ENCODE measurements around the gene GFM1.

The GFM1 gene

DNA sequence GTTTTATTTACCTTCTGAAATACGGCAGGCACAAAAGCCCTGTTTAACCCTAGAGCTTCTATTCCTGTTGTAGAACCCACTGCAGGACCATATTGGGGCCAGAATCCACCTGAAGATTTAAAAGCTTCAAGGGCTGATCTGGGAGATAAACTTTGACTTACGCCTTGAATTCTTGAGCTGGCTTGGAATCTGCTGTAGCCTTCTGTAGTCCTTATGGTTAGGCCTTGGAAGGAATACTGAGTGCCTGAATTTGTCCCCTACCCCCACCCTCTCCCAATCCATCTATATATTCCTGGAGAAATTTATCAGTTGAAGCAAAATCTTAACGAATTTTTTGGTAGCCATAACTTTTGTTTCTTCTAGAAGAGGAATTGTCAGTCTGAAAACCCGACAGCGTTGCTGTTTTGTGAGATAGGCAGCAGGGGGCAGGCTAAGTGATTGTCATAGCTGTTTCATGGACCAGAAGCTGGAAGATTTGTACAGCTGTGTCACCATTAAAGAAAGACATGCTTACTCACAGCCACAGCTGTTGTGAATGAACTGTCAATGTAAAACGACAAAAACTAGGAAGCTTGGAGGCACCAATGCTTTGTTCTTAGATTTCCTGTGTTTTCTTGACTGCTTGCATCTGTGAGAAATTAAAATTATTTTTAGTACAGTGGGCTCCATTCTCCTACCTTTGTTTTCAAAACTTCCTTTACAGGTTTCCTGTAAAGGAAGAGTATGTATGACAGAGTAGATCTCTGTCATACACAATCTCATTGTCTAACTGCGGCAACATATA, 15.3 kb downstream of the GFM1 start:
- Mint-ChIP-seq H3K27ac (peak overlapping the region; percentile 4), H3K27me3 (ENCODE audit: low read depth) (no peaks in the 10 kb centered on the region), H3K36me3 (ENCODE audit: low read depth) (peaks cover 29% of the 10 kb centered on the region), H3K4me3 (no peak overlapping the region), H3K9me3 (no peaks in the 10 kb centered on the region), H3K4me1 (ENCODE audit: low read depth) (peaks cover 9% of the 10 kb centered on the region)
- DNase-seq (ENCODE audit: low spot score): peak; percentile 27

DNA sequence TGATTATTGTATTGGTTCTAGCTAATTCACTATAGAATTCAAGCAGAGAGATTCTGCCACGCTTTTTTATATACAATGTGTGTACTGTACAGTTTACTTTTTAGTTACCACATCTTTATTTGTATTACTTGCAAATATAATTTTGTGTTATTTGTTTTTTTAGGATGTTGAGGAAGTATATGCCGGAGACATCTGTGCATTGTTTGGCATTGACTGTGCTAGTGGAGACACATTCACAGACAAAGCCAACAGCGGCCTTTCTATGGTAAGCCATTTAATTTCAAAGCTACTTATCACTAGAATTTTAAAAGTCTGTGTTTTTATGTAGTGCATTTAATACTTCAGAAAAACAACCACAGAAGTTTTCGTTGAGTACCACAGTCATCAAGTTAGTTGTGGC, 16.4 kb downstream of the GFM1 start:
- no peak overlapping the region for H3K27ac Mint-ChIP-seq
- peaks cover 30% of the 10 kb centered on the region for H3K36me3 Mint-ChIP-seq (ENCODE audit: low read depth)
- no peak for DNase-seq (ENCODE audit: low spot score)
- H3K27me3 Mint-ChIP-seq (ENCODE audit: low read depth): no peaks in the 10 kb centered on the region
- H3K4me3 Mint-ChIP-seq: no peak overlapping the region
- H3K4me1 Mint-ChIP-seq (ENCODE audit: low read depth): peaks cover 9% of the 10 kb centered on the region
- no peaks in the 10 kb centered on the region for H3K9me3 Mint-ChIP-seq

DNA sequence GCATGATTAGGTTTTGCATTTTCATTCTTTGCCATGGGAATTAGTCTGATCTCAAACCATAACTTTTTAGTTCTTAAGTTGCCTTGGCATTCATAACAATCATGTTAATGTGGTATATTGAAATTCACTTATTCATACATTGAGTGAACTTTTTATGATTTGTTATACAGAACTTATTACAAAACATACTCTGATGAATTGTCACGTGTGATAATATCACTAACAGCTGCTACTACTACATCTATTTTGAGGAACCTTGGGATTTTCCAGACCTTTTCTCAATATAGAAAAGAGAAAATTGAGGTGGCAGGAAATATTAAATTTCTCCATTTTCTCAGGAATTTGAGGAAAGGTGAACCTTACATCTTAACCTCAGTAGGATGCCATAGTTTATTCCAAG, 18.9 kb downstream of the GFM1 start:
- Mint-ChIP-seq H3K36me3 (ENCODE audit: low read depth) (peaks cover 28% of the 10 kb centered on the region), H3K9me3 (no peaks in the 10 kb centered on the region), H3K4me1 (ENCODE audit: low read depth) (peaks cover 9% of the 10 kb centered on the region), H3K4me3 (no peak overlapping the region), H3K27me3 (ENCODE audit: low read depth) (no peaks in the 10 kb centered on the region), H3K27ac (no peak overlapping the region)
- DNase-seq (ENCODE audit: low spot score): no peak

- no peak overlapping the region for H3K27ac Mint-ChIP-seq
- H3K36me3 Mint-ChIP-seq (ENCODE audit: low read depth): peaks cover 34% of the 10 kb centered on the region
- H3K4me3 Mint-ChIP-seq: no peak overlapping the region
Observed at GRCh38 chr3:158663832-158664231, 19.5 kb downstream of the GFM1 start.

DNA sequence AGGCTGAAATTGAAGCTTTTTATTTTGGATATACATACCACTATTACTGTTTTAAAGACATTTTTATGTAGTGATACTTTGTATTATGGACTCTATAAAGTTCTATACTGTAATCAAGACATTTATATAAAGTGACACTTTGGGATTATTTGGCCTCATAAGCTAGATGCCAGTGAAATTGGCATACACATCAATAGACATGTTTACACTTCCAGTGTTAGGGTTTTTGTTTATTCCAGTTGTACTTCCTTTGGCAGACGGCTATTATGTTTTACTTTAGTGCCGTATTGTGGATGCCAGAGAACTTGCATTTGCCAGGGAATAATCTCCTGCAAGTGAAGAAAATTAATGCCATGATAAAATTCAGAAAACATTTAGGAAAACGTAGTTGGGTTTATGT, 22.1 kb downstream of the GFM1 start:
- H3K4me1 Mint-ChIP-seq (ENCODE audit: low read depth): peaks cover 8% of the 10 kb centered on the region

More at GRCh38 chr3:158663832-158664231, 19.5 kb downstream of the GFM1 start:
- Mint-ChIP-seq H3K27me3 (ENCODE audit: low read depth) (no peaks in the 10 kb centered on the region), H3K9me3 (no peaks in the 10 kb centered on the region), H3K4me1 (ENCODE audit: low read depth) (peaks cover 10% of the 10 kb centered on the region)
- DNase-seq (ENCODE audit: low spot score): no peak

GRCh38 chr3:158668506-158668905, 24.2 kb downstream of the GFM1 start:
- H3K9me3 Mint-ChIP-seq: no peaks in the 10 kb centered on the region
- no peaks in the 10 kb centered on the region for H3K27me3 Mint-ChIP-seq (ENCODE audit: low read depth)
- H3K27ac Mint-ChIP-seq: no peak overlapping the region
- no peak for DNase-seq (ENCODE audit: low spot score)
- no peak overlapping the region for H3K4me3 Mint-ChIP-seq
- peaks cover 17% of the 10 kb centered on the region for H3K4me1 Mint-ChIP-seq (ENCODE audit: low read depth)
- peaks cover 42% of the 10 kb centered on the region for H3K36me3 Mint-ChIP-seq (ENCODE audit: low read depth)

More for the DNA sequence above, 22.1 kb downstream of the GFM1 start:
- no peaks in the 10 kb centered on the region for H3K9me3 Mint-ChIP-seq
- H3K36me3 Mint-ChIP-seq (ENCODE audit: low read depth): peaks cover 40% of the 10 kb centered on the region
- no peak overlapping the region for H3K4me3 Mint-ChIP-seq
- no peaks in the 10 kb centered on the region for H3K27me3 Mint-ChIP-seq (ENCODE audit: low read depth)
- H3K27ac Mint-ChIP-seq: no peak overlapping the region
- DNase-seq (ENCODE audit: low spot score): no peak

DNA sequence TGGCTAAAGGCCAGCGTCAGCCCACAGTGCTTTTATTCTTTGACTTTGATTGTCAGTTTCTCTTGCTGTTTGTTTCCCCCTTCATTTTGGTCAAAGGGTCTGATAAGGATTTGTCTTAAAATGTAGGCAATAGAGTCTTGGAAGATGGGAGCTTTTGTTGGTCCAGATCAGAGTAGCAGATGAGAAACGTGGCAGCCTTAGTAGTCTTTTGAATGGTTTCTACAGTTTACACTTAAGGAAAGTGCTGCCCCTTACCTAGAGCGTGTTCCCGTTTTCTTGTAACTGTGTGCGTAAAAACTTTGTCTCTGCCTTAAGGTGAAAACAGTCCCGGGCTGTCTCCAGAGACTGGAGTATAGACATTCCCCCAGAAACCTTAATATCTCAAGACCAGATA, 27.5 kb downstream of the GFM1 start:
- Mint-ChIP-seq H3K4me1 (ENCODE audit: low read depth) (peaks cover 17% of the 10 kb centered on the region), H3K4me3 (peak overlapping the region; percentile 89)

GRCh38 chr3:158672215-158673176, 28.2 kb downstream of the GFM1 start, which contains the start of gene LXN:
Gene LXN, minus strand, starts transcription at chr3:158672648. Its CDS starts 170 bp downstream, at chr3:158672478.
- DNase-seq (ENCODE audit: low spot score): peak; percentile 81
- Mint-ChIP-seq H3K36me3 (ENCODE audit: low read depth) (peaks cover 31% of the 10 kb centered on the region), H3K27ac (peak within 1 kb of the TSS; percentile 95), H3K4me1 (ENCODE audit: low read depth) (peaks cover 17% of the 10 kb centered on the region), H3K9me3 (no peaks in the 10 kb centered on the region), H3K4me3 (peak within 1 kb of the TSS; percentile 89), H3K27me3 (ENCODE audit: low read depth) (no peaks in the 10 kb centered on the region)

More for the DNA sequence above, 27.5 kb downstream of the GFM1 start:
- H3K27me3 Mint-ChIP-seq (ENCODE audit: low read depth): no peaks in the 10 kb centered on the region
- no peaks in the 10 kb centered on the region for H3K9me3 Mint-ChIP-seq
- DNase-seq (ENCODE audit: low spot score): no peak
- peak overlapping the region; percentile 95 for H3K27ac Mint-ChIP-seq
- H3K36me3 Mint-ChIP-seq (ENCODE audit: low read depth): peaks cover 31% of the 10 kb centered on the region

- Mint-ChIP-seq H3K4me3 (no peak overlapping the region), H3K4me1 (ENCODE audit: low read depth) (no peaks in the 10 kb centered on the region), H3K9me3 (no peaks in the 10 kb centered on the region), H3K27ac (no peak overlapping the region), H3K36me3 (ENCODE audit: low read depth) (peaks cover 9% of the 10 kb centered on the region), H3K27me3 (ENCODE audit: low read depth) (no peaks in the 10 kb centered on the region)
- no peak for DNase-seq (ENCODE audit: low spot score)
Observed at GRCh38 chr3:158678687-158679086, 34.4 kb downstream of the GFM1 start.

GRCh38 chr3:158679547-158680000, 35.2 kb downstream of the GFM1 start:
- Mint-ChIP-seq H3K9me3 (no peaks in the 10 kb centered on the region), H3K36me3 (ENCODE audit: low read depth) (peaks cover 11% of the 10 kb centered on the region), H3K4me3 (no peak overlapping the region), H3K27me3 (ENCODE audit: low read depth) (no peaks in the 10 kb centered on the region), H3K27ac (no peak overlapping the region), H3K4me1 (ENCODE audit: low read depth) (no peaks in the 10 kb centered on the region)
- no peak for DNase-seq (ENCODE audit: low spot score)

DNA sequence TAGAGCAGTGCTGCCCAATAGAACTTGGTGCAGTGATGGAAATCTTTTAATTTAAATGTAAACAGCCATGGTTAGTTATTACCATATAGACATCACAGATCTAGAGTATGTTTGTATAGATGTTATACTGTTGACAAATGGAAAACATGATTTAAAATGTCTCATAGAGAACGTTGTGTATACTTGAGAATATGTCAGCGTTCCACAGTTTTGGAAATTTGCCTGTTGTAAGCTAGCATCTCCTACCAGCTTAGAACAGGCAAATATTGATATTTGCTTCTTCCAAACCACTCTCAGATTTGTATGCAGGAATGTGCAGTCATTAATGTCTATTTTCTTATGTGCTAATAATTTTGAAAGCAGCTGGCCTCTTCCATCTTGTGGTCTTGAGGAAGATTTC, 36.5 kb downstream of the GFM1 start:
- peaks cover 14% of the 10 kb centered on the region for H3K36me3 Mint-ChIP-seq (ENCODE audit: low read depth)
- no peaks in the 10 kb centered on the region for H3K9me3 Mint-ChIP-seq
- H3K4me3 Mint-ChIP-seq: no peak overlapping the region
- no peak for DNase-seq (ENCODE audit: low spot score)
- H3K27me3 Mint-ChIP-seq (ENCODE audit: low read depth): no peaks in the 10 kb centered on the region
- no peaks in the 10 kb centered on the region for H3K4me1 Mint-ChIP-seq (ENCODE audit: low read depth)
- H3K27ac Mint-ChIP-seq: no peak overlapping the region

- no peak for DNase-seq (ENCODE audit: low spot score)
- peaks cover 15% of the 10 kb centered on the region for H3K36me3 Mint-ChIP-seq (ENCODE audit: low read depth)
- no peaks in the 10 kb centered on the region for H3K4me1 Mint-ChIP-seq (ENCODE audit: low read depth)
- H3K27ac Mint-ChIP-seq: no peak overlapping the region
- no peak overlapping the region for H3K4me3 Mint-ChIP-seq
- no peaks in the 10 kb centered on the region for H3K9me3 Mint-ChIP-seq
- no peaks in the 10 kb centered on the region for H3K27me3 Mint-ChIP-seq (ENCODE audit: low read depth)
Observed at GRCh38 chr3:158683230-158683962, 39.1 kb downstream of the GFM1 start.

DNA sequence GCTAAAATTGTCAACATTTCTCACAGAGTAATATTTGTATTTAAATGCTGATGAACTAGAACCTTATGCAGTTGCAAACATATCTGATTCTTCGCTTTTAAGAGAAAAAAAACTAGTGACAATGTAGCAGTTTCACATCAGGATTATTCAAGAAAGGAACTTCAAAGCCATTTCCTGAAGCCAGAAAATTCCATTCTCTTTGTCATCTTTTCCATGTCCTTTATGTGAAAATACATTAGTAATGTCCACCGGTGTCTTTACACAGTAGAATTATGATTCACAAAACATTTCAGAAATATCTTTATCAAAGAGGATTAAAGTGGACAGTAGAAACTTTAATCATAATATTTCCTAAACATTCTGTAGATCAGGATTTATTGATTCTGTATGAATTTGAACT, 40.8 kb downstream of the GFM1 start:
- DNase-seq (ENCODE audit: low spot score): no peak
- Mint-ChIP-seq H3K36me3 (ENCODE audit: low read depth) (peaks cover 13% of the 10 kb centered on the region), H3K27me3 (ENCODE audit: low read depth) (no peaks in the 10 kb centered on the region)

More for the DNA sequence above, 40.8 kb downstream of the GFM1 start:
- Mint-ChIP-seq H3K9me3 (no peaks in the 10 kb centered on the region), H3K27ac (no peak overlapping the region), H3K4me1 (ENCODE audit: low read depth) (no peaks in the 10 kb centered on the region), H3K4me3 (no peak overlapping the region)

Measured in T-helper 2 cell treated with Interferon-gamma antibody and Interleukin-4, amounts not matched to agents 5 μg/mL and 100 μg/mL, for 36 hours (primary cell).